NT2/D1 (cell line): ENCODE results near the gene AKNA.

Experiments used
- SUZ12 ChIP-seq: IDR thresholded peaks from 2 replicates; pipeline ENCODE4 v1.6.1; 2011; ENCODE audit not compliant: insufficient read length, insufficient read depth; ENCODE audit errors: extremely low read depth
- YY1 ChIP-seq: IDR thresholded peaks from 2 replicates; pipeline ENCODE4 v1.6.1; 2011; ENCODE audit not compliant: insufficient read length, insufficient read depth

DNA sequence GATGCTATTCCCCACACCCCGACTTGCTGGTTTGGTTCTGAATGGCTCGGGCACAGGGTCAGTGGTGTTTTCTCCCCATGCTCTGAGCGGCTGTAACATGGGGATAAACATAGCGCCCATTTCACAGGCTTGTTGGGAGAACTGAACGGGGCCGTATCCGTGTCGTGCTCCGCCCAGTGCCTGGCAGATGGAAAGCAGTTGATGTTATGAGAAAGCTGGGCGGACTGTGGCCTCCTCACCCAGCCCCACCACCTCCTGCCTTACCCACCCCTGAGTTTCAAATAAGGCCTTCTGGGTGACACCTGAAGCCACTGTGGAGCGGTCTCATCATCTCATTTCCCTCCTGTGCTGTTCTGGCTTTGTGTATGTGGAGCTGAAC is 43.6 kb downstream of the AKNA start:
- TF ChIP-seq YY1: no peak
- no peak for TF ChIP-seq SUZ12
